Activated CD8-positive, alpha-beta memory T cell treated with anti-CD3 and anti-CD28 coated beads, Interleukin-2, amount 50 U/mL, for 24 hours (primary cell): ENCODE measurements around the gene TXNDC15.
"Not testable (repeated sequence)": the region's sequence is repeated elsewhere in the genome, so short reads cannot be mapped to it uniquely, and the experiment has no call there.

Experiments used
- DNase-seq: peaks from one replicate; pipeline ENCODE4 v3.0.0-alpha.2; 2020; ENCODE audit errors: extremely low read depth

The TXNDC15 gene

DNA sequence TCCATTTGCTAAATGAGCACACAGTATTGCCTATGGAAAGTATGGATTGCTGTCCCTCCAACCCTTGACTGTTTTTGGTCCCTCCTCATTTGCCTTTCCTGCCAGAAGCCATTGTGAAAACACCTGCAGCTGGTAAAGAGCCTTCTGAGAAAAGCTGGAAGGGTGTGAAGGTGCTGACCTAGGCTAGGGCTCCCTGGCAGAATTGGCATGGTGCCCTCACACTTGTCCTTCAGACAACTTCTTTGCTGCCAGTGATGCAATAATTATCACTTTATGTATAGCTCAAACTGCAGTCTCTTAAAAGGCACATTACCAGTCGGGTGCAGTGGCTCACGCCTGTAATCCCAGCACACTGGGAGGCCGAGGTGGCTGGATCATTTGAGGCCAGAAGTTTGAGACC is 4.2 kb downstream of the TXNDC15 start:
- no peak for DNase-seq

GRCh38 chr5:134879456-134879855 is 5.3 kb downstream of the TXNDC15 start:
- no peak for DNase-seq

GRCh38 chr5:134880937-134881336 is 6.8 kb downstream of the TXNDC15 start:
- DNase-seq, result not testable (repeated sequence)

- not testable (repeated sequence) for DNase-seq
Observed at GRCh38 chr5:134881711-134882110, 7.5 kb downstream of the TXNDC15 start.

GRCh38 chr5:134887593-134888159 is 13.5 kb downstream of the TXNDC15 start:
- no peak for DNase-seq

DNA sequence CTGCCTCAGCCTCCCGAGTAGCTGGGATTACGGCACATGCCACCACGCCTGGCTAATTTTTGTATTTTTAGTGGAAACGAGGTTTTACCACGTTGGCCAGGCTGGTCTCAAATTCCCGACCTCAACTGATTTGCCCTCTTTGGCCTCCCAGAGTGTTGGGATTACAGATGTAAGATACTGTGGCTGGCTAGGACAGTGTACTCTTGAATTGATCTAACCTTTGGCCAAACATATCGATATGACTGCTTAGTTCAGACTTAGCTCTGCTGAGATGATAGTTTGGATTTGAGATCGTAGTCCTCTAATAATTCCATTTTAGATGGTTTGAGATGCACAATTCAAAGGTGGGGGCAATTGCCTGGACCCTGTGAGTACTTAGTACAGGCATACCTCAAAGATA is 15.2 kb downstream of the TXNDC15 start:
- DNase-seq, result no peak

DNA sequence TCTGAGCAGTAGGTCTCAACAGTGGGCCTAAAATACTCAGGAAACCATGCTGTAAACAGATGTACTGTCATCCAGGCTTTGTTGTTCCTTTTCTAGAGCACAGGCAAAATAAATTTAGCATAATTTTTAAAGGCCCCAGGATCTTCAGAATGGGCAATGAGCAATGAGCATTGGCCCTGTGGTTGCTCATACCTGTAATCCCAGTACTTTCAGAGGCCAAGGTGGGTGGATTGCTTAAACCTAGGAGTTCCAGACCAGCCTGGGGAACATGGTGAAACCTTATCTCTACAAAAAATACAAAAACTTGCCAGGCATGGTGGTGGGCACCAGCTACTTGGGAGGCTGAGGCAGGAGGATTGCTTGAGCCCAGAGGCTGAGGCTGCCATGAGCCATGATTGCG is 17.3 kb downstream of the TXNDC15 start:
- no peak for DNase-seq

GRCh38 chr5:134892282-134892681 is 18.1 kb downstream of the TXNDC15 start:
- no peak for DNase-seq

DNA sequence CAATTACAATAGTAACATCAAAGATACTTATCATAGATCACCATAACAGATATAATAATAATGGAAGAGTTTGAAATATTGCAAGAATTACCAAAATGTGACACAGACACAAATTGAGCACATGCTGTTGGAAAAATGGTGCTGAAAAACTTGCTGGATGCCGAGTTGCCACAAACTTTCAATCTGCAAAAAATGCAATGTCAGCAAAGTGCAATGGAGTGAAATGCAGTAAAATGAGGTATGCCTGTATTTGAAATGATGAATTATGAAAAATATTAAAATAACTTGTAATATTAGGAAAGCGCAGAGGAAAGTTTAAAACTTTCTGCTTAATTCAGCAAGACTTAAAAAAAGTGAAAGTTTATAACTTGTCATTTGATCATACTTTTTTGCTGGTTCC is 18.8 kb downstream of the TXNDC15 start:
- DNase-seq, result no peak

DNA sequence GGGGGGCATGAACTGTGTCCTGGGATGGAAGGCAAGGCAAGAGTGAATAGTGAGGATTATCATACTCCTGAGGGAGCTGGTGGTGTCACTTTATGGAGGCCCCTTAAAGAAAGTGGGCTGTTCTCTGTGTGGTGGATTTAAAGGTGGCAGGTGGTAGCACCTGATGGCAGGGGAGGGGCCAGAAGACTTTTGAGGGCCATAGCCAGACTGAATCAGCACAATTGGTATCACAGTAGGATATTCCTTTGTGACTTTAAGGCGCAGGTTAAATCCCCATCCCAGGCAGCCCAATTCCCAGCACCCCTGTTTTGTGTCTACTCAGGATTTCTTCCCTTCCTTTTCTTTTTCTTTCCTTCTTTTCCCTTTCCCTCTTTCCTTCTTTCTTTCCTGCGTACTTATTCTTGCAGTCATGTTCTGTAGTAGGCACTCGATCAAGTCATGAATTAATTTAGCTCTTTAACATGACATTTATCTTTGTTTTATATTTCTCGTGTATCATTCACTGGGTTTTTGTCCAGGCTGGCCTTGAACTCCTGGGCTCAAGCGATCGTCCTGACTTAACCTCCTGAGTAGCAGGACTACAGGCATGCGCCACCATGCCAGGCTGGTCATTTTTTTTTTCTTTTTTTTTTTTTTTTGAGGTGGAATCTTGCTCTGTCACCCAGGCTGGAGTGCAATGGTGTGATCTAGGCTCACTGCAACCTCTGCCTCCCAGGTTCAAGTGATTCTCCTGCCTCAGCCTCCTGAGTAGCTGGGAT is 19.8 kb downstream of the TXNDC15 start:
- no peak for DNase-seq

DNA sequence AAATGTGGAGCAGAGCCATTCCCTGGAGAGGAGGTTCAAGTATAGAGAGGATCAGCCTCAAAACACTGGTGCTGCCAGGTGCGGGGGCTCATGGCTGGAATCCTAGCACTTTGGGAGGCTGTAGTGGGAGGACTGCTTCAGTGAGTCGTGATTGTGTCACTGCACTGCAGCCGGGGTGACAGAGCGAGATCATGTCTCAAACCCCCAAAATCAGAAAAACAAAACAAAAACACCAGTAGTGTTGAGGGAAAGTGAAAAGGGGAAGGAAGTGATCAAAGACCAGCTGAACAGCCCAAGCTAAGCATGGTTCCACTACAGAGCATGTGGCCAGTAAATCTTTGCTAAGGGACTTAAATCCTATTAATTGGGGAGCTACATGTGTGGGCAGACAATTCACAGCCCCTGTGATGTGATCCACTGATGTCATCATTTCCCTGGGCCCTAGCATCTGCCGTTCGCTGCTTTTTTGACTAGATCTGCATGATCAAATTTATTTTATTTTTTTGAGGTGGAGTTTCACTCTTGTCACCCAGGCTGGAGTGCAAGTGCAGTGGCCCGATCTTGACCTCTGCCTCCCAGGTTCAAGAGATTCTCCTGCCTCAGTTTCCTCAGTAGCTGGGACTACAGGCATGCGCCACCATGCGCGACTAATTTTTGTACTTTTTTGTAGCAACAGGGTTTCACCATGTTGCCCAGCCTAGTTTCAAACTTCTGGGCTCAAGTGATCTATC is 28.1 kb downstream of the TXNDC15 start:
- DNase-seq, result no peak

- DNase-seq, result peak; percentile 76
Observed at GRCh38 chr5:134904610-134905245, 30.6 kb downstream of the TXNDC15 start, which contains the start of gene PCBD2. Gene PCBD2, plus strand, starts transcription at chr5:134905131. Its CDS starts 9 bp downstream, at chr5:134905140.

DNA sequence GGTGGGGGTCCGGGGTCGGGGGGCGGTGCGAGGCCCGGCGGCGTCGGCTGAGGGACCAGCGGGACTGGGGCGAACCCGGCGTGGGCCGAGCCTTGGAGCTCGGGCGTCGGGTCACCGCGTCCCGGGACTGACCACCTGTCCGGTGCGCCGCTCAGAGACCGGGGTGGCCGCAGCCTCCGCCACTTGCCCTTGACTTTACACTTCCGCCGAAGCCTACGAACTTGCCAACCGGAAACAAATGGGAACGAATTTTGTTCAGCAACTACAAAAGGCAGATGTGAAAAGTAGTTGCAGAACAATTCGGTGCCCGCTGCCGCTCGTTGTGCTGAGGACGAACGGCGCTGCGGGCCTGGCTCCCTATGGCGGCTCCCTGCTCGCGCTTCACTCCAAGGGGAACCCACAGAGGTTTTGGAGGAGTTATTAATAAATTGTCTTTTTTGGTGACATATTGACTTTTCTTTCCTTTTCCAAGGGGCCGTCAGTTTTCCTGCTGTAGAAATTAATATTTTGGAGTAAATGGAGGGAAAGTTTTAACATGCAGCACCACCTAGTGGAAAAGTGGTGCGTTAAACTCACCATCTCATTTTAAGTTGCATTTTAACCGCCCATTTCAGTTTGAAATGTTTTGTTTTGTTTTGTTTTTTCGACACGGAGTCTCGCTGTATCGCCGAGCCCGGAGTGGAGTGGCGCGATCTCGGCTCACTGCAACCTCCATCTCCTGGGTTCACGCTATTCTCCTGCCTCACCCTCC is 31.2 kb downstream of the TXNDC15 start:
- DNase-seq, result peak; percentile 23

- no peak for DNase-seq
Observed at GRCh38 chr5:134906811-134907210, 32.6 kb downstream of the TXNDC15 start.

DNA sequence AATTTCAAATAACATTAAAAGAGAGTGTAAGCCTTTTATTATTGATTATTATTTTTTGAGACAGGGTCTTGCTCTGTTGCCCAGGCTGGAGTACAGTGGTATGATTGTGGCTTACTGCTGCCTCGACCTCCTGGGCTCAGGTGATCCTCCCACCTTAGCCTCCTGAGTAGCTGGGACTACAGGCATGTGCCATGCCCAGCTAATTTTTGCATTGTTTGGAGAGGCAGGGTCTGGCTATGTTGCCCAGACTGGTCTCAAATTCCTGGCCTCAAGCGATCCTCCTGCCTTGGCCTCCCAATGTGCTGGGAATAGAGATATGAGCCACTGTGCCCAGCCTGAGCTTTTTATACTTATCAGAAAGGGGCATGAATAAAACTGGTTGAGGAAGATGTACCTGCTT is 36.6 kb downstream of the TXNDC15 start:
- DNase-seq, result not testable (repeated sequence)

- DNase-seq, result no peak
Observed at GRCh38 chr5:134911285-134912206, 37.4 kb downstream of the TXNDC15 start.

GRCh38 chr5:134913254-134913653 is 39.1 kb downstream of the TXNDC15 start:
- DNase-seq, result no peak

DNA sequence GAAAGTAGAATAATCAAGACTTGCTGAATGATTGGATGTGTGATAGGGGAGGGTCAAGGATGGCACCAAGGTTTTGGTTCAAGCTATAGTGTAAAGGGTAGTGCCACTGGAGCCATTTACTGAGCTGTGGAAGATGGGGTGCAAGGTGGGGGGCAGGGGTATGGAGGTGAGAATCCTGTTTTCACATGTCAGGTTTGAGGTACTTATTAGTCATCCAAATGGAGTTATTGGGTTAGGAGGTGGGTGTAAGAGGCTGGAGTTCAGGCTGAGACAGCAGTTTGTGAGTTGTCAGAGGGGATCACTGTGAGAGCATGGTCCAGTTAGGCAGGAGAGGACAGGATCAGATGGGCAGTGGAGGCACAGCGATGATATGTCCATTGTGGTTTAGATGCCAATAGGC is 39.6 kb downstream of the TXNDC15 start:
- no peak for DNase-seq

DNA sequence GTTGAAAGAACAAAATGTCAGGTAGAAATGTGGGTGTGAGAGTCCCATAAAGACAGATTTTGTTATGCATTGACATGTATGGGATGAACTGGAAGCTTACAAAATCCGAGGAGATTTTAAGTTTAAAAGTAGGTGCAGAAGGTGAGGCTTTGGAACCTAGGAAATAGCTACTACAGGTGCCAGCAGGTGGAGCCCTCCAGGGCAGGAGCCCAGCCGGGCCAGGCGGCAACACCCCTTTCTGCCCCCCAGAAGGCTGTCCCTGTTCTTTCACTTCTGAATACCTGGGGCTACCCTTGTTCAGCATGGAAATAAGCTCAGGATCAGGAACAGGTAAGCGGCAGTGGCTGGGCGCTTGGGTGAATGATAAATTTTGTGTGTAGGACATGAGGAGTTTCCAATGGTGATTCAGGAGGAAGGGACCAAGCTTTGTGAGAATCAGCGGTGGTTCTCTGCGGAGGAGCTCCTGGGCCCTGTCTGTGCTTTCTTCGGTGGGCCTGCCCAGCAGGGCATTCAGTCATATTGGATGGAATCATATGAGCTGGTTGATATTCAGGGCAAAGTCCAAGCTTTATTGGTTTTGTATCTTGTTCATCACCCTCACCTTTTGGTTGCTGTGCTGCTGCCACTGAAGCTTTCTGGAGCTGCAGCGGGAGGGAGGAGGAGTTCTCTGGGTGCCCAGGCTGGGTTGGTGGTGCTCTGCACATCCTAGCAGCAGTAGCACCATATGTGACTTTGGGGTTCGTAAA is 43.1 kb downstream of the TXNDC15 start:
- DNase-seq, result no peak

DNA sequence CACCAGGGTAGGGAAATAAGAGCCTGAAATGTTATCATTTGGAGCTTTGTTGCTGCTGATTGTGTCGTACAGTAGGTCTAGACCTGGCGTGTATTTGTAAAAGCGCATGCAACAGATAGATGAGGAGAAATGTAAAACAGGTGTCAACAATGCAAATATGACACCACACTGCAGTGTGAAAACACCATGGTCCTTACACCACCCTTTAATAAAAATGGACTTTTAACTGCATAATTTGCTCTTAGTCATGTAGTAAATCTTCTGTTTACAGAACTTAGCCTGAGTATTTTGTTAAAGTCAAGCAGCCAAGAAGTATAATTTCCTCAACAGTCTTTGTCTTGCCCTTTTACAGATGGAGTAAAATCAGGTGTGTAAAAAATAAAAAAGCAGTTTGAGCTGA is 44.7 kb downstream of the TXNDC15 start:
- no peak for DNase-seq
